Measurements from ENCODE around the gene NYNRIN.

DNA sequence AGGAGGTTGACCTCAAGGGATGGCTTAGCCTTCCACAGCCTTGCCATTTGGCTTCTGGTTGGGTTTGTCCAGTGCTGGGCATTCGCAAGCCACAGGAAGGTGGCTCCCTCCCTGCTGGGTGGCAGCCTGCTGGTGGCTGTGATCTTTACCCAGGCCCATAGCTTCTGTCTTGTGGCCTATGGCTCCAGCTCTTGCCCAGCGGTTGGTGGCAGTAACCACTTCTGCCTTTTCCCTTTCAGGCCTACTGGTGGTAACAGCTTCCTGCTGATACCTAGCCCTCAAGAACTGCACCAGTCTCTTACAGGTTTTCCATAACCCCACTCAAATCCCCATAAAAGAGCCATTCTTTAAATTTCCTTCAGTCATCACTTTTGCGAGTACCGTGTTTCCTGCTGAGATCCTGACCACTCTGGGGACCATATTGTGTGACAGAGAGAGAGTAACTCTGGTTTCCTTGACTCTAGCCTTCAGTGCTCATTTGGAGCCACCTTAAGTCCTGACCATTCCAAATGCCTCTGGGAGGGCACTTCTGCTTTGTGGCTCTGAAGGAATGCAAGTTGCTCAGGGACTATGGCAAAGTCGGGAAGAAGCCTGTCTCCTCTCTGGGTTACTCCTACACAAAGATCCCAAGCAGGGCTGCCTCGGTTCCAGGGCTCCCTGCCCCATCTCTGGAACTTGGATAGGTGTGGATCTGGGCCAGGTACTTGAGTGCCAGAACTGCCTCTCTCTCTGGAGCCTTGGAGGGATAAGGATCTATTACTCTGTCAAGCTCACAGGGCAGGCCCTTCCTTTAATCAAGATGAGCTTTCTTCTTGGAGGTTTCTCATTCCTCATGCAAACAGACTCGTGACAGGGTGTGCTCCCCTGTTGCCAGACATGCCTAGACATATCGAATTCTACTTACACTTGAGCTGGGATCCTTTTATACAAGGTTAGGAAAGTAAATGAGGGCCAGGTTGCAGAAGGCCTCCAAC lies 2.9 kb upstream of the NYNRIN start:
- TF ChIP-seq, protein P1, sequence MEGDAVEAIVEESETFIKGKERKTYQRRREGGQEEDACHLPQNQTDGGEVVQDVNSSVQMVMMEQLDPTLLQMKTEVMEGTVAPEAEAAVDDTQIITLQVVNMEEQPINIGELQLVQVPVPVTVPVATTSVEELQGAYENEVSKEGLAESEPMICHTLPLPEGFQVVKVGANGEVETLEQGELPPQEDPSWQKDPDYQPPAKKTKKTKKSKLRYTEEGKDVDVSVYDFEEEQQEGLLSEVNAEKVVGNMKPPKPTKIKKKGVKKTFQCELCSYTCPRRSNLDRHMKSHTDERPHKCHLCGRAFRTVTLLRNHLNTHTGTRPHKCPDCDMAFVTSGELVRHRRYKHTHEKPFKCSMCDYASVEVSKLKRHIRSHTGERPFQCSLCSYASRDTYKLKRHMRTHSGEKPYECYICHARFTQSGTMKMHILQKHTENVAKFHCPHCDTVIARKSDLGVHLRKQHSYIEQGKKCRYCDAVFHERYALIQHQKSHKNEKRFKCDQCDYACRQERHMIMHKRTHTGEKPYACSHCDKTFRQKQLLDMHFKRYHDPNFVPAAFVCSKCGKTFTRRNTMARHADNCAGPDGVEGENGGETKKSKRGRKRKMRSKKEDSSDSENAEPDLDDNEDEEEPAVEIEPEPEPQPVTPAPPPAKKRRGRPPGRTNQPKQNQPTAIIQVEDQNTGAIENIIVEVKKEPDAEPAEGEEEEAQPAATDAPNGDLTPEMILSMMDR (IDR thresholded peaks at IDR 0.05) = no peak
- TF ChIP-seq ZFX (IDR thresholded peaks at IDR 0.05; ENCODE audit: borderline replicate concordance) = no peak
